Sigmoid colon (tissue), 4 donors: ENCODE data around the gene RER1.

Experiments used
- CTCF ChIP-seq, 4 experiments: fragments of 450-650 bp in 3 of 4; fragments of 200-600 bp in 1 of 4; IDR thresholded peaks; one replicate each; pipeline ENCODE4 v1.5.1; 2016 to 2019; ENCODE audit warnings: antibody characterized with exemption in 4 of 4, mild to moderate bottlenecking in 3 of 4, moderate library complexity in 2 of 4
- EP300 ChIP-seq, 4 donors: sonication (generic); formaldehyde crosslinking; IDR thresholded peaks; one replicate each; pipeline ENCODE4 v1.6.1; 2017; ENCODE audit warnings: antibody characterized with exemption in 4 of 4
- POLR2A ChIP-seq, 2 donors: fragments of 450-650 bp; IDR thresholded peaks; one replicate each; pipeline ENCODE4 v1.6.1; 2016; ENCODE audit warnings: antibody characterized with exemption in 2 of 2, mild to moderate bottlenecking in 2 of 2, moderate library complexity in 2 of 2

- TF ChIP-seq POLR2A (IDR thresholded peaks at IDR 0.05) (no peak), CTCF (IDR thresholded peaks at IDR 0.05) (no peak), EP300 (IDR thresholded peaks at IDR 0.05) (no peak)
Measured at GRCh38 chr1:2444138-2444591, 52.5 kb downstream of the RER1 start.
